Raji (cell line): ENCODE data around the gene MLN.

Source experiments
- POLR2A ChIP-seq: IDR thresholded peaks from 2 replicates; pipeline ENCODE4 v1.6.1; 2011; ENCODE audit warnings: low read depth, low read length, control low read depth; ENCODE audit not compliant: insufficient read depth

MLN gene

DNA sequence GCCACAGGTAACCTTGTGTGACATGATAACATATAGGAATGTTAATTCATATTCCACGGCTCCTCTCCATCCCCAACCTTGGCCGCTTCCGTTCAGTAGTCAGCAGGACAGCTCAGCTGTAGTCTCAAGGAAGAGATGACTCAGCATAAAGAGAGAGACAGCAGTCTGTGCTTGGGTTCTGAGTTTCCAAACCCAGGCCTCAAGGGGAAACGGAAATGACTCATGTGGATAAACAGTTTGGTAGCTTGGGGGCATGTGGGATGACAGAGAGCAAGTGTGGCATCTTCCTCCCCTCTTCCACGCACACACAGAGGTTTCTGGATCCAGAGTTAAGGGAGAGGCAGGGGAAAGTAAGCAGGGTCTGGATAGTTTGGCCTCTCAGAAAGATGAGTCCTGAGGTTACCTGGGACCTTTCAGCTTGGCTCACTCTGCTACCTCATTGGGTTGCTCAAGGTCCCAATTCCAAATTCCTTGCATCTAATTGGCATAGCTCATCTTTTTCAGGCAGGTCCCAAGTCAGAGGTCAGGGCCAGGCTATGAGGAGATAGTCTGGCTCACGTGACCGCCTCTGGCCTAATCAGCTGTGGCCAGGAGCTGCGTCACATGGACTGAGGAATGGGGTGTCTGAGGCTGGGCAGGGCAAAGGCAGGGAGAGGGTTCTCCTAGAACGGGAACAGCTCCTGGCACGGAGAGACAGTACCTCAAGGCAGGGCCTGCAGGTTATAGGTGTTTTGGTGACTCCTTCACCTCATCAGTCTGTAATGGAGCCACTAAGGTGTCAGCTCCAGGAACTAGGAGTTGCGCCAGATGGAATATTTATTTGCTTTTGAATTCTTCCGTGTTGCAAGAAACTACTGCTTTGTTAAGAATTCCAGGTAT is 36.5 kb upstream of the MLN start:
- TF ChIP-seq POLR2A: no peak

DNA sequence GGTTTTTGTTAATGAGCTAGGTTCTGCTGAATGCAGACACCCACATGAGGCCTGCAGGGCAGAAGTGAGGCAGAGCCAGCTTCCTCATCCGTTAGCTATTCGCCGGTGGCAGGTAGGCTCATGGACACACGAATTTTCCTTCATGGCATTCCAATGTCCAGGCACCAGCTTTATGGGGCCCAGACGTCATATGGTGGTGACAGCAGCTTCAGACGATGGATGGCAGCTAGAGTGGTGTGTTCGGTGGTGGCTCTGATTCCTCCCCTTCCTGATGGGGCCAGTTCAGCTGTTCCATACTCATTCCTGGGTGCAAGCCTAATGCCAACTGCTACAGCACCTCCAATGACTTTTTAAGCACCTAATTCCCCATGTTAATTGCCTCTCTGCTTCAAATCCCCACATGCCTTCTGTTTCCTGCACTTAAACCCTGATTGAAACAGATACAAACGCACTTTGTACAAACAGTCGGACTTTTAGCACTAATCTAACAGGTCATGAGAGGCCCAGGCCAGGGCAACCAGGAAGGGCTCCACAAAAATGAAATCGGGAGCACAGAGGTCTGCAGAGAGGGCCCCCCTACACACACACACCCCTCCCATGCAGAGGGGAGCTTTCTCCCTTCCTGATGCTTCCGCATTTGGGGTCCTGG is 35.7 kb upstream of the MLN start:
- no peak for TF ChIP-seq POLR2A

DNA sequence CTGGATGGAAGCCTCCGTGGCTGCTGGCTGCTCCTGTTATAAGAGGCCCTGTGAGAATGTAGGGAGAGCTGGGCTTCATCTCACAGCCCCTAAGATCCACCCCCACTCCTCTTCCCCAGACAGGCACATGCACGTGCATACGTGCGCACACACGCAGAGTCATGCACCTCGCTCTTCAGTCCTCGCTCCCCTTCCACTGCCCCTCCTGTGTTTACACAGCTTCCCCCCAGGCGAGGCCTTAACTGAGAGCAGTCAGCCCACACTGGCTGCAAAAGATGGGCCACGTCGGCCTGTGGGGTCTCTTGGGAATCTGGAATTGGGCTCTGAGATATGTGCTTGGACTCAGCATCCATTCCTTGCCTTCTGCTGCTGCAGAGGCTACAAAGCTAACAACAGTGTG is 35.2 kb upstream of the MLN start:
- TF ChIP-seq POLR2A: no peak

DNA sequence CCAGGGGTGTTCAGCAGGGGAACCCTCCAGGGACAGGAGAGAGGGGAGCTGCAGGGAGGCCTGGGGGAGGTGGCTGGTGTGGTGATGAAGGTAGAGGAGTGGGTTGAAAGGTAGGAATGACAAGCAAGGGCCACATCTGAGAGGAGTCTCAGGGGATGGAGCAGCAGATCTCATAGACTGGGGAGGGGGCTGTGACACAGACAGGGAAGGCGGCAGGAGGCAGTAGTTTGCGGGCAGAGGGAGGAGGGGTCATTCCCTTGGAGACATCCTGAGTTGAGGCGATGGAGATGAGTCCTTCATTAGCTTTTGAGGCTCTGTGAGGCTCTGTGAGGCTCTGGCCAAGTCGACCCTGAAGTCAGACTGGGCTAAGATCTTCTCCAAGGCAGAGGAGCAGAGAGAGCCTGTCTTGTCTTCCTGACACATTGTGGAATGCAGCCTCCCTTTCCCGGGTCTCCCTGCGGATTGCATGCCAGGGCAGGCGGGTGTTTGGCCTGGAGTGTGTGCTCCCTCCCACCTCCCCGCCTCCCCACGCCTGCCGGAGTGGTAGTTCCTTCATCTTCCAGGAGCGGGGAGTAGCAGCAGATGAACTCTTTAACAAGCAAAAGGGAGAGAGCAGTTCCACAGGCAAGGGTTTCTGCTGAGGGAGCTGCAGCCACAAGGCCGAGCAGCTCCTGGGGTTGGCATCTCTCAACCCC is 34.3 kb upstream of the MLN start:
- no peak for TF ChIP-seq POLR2A

DNA sequence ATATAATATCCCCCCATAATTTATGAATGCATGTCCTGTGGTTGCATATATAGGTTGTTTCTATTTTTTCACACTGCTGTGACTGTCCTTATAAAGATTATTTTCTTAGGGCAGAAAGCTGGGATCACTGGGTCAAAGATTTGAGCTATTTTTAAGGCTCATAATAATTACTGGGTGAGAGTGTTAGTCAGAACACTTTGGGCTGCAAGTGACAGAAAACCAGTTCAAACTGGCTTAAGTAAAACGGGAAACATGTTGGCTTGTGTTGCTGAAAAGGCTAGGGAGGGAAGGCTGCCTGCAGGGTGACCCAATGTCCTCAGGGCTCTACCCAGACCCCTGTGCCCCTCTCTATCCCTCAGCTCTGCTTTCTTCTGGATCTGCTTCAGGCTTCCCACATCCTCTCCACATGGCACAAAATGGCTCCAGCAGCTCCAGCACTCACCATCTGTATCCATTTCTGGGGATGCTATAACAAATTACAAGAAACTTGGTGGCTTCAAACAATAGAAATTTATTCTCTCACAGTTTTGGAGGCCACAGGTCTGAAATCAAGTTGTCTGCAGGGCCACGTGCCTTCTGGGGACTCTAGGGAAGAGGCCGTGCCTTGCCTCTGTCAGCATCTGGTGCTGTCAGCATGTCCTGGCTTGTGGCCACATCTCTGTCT is 33.1 kb upstream of the MLN start:
- TF ChIP-seq POLR2A: no peak

DNA sequence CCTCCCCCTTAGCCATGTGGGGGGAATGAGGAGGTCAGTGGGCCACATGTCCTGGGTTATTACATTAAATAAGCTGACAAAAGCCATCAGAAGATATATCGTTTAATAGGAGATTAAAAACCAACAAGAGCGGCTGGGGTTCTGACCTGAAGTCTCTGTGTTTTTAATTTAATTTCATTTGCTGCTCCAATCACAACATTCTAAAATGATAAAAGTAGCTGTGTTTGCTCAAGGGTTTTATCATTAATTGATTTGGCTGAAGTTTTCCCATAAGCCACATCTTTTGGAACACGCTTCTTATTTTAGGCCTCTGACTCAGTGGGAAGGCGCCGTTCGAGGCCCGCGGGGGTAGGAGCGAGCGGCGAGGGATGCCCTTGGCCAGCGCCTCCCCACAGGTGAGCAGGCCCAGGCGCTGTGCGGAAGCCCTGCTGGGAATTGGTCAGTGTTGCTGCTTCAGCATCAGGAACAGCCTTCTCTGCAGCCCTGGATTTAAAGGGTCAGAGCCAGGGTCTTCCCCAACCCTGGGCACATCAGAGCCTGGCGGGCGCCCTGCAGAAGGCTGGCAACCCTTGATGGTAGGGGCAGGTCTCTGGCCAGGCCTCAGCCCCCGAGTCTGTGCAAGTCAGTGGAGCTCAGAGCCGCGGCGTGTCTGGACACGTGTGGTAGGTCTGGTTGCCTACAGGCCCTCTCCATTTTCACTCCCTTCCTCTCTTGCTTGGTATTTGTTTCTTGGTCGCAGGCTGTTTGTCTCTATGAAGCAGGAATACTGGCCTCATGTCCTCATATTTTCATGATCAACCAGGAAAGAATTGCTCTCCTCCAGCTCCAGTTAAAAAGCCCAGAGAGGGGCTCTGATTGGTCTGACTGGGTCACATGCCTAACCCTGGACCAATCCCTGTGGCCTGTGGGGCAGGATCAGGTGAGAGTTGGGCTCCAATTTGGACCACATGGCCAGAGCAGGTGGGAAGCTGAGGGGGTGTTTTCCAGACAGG is 30.9 kb upstream of the MLN start:
- no peak for TF ChIP-seq POLR2A

DNA sequence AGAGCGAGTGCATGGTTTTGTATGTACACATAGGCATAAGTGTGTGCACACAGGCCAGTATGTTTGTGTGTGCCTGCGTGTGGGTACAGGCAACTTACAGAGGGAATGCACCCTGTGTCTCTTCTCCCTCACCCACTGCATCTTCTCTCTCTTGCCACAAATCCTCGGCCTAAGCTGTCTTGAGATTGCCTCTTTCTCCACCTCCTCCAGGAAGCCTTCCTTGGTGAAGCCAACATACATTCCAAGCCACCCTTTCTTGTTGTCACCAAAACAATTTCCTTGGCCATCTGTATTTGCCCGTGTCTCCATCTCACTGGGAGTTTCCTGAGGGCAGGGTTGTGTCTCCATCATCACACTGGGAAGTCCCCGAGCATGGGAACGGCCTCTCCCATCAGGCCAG is 29.8 kb upstream of the MLN start:
- no peak for TF ChIP-seq POLR2A

DNA sequence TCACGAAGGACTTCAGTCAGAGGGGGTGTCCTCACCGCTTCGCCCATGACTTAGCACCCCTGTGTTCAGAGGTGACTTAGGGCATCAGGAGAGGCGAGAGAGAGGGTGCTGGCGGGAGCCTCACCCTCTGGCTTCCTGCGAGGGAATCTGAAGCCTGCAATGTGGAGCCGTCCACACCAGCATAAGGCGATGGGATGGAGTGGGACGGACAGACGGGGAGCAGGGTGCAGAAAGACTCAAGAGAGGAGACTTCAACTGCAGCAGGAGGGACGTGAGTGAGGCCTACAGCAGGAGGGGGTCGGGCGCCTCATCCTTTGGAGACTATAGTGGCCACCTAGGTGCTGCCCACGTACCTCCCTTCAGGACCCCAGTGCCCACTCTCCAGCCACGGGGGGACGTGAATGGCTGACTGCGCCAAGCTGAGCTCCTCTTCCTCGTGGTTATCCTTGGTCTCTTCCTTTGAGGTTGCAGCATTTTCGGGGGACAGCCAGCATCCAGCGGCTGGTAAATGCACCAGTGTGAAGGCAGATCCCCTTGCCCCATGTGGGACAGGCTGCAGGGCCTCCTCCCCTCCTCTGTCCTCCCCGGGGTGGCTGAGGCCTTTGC is 26.9 kb upstream of the MLN start:
- TF ChIP-seq POLR2A: no peak

DNA sequence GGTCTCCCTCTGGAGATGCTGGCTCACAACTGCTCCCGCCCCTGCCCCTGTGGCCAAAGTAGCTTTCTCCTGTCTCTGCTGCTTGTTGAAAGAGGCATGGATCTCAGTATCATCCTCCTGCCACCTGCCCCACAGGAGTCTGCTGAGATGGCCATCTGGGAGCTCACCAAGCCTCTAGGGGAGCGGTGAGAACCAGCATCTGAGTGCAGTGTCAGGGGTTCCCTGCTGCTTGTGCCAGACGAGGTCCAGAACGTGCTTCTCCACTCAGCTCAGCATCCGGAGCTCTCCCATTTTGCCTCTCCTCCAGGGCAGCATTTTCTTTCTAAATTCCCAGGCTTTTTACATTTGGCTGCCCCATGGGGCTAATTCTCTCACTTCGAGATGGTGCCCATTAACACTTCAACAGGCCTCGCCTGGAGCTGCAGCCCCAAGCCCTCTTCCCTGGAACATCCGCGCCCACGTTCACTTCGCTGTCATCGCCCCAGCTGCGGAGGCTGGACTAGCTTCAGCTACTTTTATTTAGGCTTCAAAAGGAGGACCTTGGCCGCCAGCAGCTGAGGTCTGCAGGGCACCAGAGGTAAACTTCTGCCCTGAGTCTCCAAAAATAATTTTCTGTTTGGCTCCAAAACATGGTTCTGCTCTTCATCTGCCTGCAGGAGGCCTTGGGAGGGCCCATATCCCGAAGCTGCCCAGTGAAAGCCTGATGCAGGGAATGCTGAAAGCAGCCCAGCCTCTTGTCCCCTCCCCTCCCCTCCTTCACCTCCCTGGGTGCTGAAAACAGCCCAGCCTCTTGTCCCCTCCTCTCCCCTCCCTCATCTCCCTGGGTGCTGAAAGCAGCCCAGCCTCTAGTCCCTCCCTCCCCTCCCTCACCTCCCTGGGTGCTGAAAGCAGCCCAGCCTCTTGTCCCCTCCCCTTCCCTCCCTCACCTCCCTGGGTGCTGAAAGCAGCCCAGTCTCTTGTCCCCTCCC is 25.2 kb upstream of the MLN start:
- TF ChIP-seq POLR2A: no peak

DNA sequence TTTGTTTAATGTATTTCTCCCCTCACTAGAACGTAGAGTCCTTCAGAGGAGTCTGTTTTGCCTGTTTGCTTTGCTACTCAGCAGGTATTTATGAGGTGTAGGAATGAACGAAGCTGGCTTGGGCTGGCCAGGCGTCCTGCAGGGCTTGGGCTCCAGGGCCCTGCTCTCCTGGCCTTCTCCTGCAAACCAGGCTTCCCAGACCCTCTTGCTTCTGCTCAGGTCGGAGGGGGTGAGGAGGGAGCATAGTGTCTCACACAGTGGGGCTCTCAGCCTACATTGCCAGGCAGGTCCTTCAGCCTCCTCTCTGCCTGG is 24.6 kb upstream of the MLN start:
- no peak for TF ChIP-seq POLR2A

DNA sequence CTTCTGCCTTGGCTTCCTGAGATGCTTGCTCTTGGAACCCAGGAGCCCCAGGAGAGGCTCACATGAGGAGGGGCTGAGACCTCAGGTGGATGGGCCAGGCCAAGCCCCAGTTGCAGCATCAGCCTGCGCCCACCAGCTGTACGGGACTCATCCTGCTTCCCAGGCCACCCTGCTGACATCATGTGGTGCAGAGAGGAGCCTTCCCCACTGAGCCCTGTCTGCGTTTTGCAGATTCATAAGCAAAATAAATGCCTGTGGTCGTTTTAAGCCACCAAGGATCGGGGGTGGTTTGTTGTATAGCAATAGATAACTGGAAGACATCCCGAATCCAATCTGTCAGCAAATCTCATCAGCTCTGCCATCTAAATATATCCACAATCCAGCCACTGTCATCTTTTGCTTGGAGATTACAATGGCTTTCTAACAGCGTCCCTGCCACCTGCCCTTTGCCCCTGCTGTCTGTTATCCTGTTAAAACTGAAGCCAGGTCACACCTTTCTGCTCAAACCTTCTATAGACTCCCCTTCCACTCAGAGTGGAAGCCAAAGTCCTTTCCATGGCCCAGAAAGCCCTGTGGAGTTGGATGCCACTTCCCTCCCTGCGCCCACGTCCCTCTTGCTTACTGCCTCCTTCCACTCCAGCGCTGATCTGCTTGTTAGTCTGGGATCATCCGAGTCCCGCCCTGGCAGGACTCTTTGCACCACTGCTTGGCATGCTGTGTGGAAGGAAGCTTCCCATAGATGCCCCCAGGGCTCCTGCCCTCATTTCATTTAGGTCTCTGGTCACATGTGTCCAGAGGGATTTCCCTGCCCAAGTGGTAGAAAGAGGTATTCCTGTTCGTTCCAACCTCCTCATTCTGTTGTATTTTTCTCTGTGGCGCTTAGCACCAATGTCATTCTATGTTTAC is 24.0 kb upstream of the MLN start:
- no peak for TF ChIP-seq POLR2A

DNA sequence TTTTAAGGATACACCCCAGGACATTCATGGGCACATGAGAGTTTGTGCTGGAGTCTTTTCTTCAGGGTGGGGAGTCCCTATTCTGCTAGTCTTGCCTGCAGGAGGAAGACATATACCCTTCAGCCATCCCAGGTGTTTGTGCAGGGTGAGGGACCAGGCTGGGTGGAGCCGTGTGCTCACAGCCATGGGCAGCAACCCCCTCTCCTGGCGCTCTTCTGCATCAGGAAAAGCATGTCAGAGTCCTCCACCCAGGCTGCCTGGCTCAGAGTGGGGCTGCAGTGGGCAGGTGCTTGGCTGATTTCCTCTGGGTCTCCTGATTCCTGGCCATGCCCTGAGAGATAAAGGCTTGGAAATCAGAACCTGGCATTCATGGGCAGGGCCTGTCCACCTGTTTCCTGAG is 22.7 kb upstream of the MLN start:
- TF ChIP-seq POLR2A: no peak

DNA sequence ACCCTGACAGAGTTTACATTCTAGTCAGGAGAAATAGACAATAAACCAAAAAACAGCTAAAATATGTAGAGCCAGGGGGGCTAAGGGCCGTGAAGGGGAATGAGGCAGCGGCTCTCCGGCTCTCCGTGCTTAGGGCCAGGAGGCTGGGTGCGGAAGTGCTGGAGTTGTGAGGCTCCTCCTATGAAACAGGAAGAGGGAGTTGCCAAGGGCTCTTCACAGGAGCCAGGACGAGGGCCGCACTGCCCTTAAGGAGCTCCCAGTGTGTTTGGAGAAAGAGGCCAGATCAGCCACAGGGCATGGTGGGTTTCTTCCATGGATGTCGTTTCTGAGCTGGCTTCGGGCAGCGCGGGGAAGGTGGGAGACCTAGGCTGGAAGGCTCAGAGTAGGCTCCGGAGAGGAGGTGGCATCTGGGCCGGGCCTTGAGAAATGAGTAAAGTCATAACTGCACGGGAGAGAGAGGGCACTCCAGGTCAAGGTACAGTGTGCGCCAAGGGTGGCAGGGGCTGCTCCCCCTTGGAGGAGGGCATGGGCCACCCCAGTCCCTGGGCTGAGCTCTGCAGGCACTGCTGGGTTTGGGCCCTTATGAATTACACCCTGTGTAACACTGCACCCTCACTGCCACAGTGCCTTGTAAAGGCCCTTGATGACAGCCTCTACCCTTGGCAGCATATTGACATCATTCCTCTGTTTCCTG is 20.8 kb upstream of the MLN start:
- TF ChIP-seq POLR2A: no peak
